SK-N-DZ (cell line): ENCODE data around the gene BRD1. TPM values are rescaled to one million over a fixed set of nuclear protein-coding genes. Genes with fewer than 3 reads are reported as not detected.

Experiments used
- DNase-seq: peaks from one replicate; pipeline ENCODE4 v3.0.0-alpha.2; 2015; ENCODE audit warnings: low spot score
- polyA plus RNA-seq, 2 experiments: library from polyadenylated mRNA; depleted of rRNA; stranded (reverse); fragments of >200 nt; gene quantifications; 2 replicates each; pipeline ENCODE4 v1.2.3, GENCODE V29; 2014

The BRD1 gene
- polyA plus RNA-seq (2014; cell fraction: cytosol; rRNA removed) = 32.5 and 43.0 TPM in 2 replicates
- polyA plus RNA-seq (2014; cell fraction: nucleus; rRNA removed) = 51.0 and 58.3 TPM in 2 replicates

DNA sequence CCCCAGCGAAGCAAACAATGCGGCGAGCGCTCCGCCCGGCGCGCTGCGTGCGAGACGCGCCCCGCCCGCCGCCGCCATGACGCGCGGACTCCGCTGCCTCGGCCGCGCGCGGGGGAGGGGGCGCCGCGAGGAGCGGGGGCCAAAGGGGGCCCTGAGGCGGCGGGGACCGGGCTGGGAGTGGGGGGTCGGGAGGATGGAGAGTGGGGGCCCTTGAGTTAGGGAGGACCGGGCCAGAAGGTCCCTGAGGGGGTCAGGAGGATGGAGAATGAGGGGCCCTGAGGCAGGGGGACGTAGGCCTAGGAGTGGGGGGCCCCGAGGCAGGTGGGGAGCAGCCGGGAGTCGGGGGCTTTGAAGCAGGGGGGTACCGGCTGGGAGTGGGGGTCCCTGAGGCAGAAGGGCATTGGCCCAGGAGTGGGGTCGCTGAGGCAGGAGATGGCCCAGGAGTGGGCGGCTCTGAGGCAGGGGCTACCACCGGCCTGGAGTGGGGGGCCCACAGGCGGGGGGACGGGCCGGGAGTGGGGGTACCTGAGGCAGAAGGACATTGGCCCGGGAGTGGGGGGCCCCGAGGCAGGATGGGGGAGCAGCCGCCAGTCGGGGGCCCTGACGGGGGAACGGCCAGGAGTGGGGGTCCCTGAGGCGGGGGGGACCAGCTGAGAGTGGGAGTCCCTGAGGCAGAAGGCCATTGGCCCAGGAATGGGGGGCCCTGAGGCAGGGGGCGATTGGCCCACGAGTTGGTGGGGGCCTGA lies at the start of gene BRD1:
Gene BRD1 (minus strand): TSS at position 21 of the 746 bp plus-strand sequence. CDS start 3,556 bp downstream, outside the sequence.
- DNase-seq = no peak

DNA sequence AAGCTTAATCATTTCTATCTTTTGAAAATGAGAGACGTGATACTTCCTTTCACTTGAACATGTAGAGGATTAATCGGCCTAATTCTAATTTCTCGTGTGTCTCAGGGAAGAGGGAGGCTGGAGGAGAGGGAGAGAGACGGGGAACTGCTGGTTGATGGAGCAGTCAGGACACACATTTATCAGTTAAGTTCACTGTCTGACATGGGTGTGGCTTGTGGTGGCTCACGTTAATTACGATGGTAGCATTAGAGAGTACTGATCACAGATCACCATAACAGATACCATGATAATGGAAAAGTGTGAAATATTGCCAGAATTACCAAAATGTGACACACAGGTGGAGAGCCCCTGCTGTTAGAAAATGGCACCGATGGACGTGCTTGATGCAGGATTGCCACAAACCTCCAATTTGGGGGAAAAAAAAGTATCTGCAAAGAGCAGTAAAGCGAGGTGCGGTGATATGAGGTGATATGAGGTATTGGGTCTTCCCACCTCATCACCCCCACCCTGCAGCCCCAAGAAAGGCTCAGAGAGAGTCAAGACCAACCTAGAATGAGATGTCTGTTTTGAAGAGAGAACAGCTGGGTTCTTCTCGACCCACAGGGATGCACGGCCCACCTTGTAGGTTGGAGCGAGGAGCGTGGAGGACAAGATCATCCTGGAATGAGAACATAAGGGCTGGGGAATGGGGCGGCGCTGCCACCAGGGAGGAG lies 45.7 kb upstream of the BRD1 start:
- DNase-seq = no peak

DNA sequence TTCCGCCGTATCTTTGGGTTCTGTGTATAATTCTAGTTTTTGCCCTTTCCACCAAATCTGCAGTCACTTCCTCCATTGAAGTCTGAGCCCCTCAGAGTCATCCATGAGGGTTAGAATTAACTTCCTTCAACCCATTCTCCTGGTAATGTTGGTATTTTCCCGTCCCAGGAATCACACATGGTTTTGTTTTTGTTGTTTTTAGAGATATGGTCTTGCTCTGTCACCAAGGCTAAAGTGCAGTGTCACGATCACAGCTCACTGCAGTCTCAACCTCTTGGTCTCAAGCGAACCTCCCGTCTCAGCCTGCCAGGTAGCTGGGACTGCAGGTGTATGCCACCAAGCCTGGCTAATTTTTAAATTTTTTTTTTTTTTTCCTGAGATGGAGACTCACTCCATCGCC lies 44.7 kb upstream of the BRD1 start:
- DNase-seq = no peak

DNA sequence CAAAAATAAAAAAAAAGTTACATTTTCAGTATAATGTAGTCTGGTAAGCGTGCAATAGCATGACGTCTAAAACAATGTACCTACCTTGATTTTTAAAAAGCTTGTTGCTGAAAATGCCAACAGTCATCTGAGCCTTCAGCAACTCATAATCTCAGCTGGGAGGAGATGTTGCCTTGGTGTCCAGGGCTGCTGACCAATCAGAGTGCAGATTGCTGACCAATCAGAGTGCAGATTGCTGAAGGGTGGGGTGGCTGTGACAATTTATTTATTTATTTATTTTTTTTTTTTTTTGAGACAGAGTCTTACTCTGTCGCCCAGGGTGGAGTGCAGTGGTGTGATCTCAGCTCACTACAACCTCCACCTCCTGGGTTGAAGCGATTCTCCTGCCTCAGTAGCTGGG lies 43.8 kb upstream of the BRD1 start:
- no peak for DNase-seq

DNA sequence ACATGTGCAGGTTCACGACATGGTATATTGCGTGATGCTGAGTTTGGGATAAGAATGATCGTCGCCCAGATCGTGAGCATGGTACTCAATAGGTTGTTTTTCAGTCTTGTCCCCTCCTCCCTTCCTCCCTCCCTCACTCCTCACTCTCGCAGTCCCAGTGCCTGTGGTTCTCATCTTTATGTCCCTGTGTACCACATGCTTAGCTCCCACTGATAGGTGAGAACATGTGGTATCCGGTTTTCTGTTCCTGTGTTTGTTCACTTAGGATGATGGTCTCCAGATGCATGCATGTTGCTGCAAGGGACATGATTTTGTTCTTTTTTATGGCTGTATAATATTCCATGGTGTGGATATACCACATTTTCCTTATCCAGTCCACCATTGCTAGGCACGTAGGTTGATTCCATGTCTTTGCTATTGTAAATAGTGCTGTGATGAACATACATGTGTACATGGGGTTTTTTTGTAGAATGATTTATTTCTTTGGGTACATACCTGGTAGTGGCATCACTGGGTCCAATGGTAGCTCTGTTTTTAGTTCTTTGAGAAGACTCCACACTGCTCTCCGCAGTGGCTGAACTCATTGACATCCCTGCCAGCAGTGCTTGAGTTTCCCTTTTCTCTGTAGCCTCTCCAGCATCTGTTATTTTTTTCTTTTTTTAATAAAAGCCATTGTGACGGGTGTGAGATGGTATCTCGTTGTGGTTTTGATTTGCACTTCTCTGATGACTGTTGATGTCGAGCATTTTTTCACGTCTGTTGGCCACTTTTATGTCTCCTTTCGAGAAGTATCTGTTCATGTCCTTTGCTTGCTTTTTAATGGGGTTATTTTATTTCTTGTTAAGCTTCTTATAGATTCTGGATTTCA lies 42.4 kb upstream of the BRD1 start:
- no peak for DNase-seq

DNA sequence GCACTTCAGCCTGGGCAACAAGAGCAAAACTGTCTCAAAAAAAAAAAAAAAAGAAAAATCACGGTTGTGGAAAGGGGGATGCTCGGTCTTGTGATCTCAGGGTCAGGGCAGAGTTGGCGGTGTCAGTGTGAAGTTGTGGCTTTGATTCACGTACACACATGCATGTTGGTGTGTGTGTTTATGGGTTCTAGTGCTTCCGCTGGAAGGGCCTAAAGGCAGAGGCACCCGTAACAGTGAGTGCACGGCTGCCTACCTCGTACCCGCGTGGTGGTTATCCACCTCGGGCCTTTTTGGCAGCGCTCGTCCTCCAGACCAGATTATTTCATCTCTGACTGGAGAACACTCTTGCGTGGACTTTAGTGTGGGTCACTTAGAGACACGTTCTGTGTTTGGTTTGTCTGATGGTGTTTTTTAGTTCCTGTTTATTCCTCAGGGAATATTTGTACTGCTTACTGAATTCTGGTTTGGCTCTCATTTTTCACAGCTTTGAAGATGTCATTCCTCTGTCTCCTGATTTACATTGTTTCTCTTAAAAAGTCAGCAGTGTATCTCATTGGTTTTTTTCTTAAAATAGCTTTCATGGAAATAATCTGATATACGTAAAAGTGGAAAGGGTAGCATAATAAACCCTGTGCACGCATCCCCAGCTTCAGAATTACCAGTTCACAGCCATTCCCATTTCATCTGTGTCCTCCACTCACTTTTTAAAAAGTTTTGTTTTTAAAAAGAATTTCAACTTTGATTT lies 41.6 kb upstream of the BRD1 start:
- no peak for DNase-seq

DNA sequence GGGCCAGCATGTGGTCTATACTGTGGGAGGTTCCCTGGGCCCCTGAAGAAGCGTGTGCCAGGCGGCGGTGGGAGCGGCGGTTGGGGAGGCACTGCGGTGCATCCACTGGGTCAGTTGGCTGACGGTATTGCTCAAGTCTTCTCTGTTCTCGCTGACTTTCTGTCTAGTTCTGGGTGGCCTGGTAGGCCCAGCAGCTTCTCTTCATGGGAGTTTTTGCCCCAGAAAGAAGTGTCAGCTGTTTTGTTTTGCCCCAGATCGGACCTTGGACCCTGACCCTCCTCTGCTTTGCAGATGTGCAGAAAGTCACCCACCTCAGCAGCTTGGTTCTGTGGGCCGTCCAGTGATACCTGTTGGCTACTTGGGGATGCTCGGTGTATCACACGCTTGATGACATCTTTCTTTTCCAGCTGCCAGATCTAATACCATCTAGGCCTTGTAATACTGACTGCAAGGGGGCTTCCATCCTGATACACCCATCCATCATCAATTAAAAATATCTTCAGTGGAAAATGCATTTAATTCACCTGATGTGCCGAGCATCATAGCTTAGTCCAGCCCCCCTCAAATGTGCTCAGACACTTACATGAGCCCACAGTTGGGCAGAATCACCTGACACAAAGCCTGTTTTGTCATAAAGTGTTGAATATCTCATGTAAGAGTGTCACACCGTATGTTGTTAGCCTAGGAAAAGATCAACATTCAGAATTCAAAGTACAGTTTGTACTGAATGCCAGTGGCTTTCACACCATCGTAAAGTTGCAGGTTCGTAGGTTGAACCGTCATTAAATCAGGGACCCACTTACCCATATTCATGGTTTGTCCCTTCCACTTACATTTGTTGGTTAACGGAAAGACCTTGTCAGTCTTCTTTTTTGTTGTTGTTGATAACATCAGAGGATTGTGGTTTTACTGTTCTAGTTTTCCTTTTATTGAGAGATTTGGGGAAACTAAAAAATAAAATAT lies 39.9 kb upstream of the BRD1 start:
- DNase-seq = no peak

DNA sequence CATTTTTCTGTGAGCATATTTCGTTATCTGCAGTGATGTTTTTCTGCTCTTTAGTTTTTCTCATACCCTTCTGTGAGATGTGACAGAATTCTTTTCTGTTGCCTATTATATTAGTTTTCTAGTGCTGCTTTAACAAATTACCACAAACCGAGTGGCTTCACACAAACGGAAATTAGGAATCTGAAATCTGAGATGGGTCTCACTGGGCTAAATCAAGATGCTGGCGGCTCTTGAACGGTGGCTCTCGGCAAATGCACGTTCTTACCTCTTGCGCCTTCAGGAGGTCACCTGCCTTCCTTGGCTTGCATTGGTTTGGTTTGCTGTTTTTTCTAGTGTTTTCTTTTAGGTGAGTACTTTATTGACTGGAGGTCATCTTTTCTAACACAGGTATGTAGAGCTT lies 39.0 kb upstream of the BRD1 start:
- no peak for DNase-seq

DNA sequence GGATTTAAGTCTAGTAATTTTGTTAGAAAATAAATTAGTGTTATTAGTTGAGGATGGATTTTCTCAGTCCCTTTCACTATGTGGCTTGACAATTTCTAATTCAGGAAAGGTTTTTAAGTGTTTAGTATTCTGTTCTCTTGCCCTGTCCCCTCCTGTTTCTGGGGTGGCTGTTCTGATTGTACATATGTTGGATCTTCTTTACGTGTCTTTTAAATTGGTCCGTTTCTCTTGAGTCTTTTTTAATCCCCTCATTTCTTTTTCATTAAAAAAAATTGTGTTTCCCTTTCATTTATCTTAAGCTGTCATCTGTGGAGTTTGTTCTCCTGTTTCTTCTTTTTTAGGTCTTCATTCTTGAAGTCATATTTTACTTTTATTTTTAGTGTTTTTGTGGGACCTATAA lies 38.5 kb upstream of the BRD1 start:
- no peak for DNase-seq

DNA sequence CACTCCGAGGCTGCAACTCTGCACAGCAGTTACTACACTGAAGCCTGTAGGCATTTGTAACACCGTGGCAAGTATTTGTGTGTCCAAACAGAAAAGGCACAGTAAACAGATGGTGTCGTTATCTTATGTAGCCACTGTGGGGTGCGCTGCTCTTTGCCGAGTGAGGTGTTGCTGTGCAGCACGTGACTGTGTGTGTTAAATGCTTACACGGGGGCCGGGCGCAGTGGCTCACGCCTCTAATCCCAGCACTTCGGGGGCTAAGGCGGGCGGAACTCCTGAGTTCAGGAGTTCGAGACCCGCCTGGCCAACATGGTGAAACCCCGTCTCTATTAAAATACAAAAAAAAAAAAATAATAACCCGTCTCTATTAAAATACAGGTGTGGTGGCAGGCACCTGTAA lies 37.5 kb upstream of the BRD1 start:
- DNase-seq = no peak

DNA sequence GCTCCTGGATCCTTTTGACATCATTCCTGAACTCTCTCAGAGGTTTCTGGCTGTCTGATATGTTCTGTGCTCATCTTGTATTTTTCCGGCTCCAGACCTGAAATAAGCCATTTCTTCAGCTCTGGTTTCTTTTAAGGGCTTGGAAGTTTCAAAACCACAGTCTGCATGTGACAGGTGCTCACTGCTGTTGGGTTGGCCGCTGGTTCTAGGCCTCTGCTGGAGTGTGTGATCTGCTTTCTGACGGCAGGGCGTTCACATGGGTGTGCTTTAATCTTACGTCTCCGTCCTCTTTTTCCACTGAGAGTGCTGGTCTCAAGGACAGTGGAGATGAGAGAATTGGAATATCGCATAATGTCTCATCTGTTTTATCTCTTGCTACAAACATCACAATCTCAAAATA lies 36.3 kb upstream of the BRD1 start:
- no peak for DNase-seq

DNA sequence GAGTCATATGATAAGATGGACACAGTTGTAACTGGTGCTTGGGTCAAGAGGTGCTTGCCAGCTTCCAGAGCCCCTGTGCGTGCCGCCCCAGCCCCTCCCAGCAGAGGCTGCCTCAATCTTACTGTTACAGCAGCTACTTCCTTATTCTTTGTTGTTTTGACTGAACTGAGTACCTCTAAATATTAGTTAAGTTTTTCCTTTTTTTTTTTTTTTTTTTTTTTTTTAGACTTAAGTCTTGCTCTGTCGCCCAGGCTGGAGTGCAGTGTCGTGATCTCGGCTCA lies 34.8 kb upstream of the BRD1 start:
- no peak for DNase-seq

DNA sequence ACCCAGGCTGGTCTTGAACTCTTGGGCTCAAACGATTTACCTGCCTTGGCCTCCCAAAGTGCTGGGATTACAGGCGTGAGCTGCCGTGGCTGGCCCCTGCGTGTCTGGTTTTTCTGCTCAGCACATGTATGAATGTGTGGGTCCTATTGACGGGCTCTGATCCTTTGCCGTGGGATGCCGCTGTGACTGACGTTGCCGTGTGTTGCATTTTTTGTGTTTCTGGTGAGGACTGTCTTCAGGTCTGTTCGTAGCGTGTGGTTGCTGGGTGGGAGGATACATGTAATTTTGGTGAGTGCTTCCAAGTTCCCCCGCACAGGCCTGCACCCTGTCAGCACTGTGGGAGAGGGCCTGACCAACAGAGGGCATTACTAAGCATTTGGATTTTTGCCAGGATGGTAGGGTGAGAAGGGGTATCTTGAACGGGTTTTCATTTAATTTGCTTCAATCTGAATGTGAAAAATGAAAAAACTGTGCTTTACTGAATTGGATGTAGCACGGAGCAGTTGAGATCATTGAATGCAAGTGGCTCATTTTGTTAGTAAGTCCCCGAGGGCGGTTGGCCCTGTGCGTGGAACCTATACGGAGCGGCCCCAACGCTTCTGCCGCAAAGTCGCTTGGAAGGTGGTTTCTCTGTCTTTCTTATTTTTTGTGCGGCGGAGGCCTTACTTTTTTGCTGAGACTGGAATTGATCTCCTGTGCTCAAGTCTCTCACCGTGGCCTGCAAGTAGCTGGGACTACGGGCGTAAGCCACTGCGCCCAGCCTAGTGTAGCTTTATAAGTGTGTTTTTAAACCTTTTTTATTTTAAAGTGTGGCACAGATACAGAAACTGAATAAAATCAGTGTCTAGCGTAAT lies 34.2 kb upstream of the BRD1 start:
- no peak for DNase-seq

DNA sequence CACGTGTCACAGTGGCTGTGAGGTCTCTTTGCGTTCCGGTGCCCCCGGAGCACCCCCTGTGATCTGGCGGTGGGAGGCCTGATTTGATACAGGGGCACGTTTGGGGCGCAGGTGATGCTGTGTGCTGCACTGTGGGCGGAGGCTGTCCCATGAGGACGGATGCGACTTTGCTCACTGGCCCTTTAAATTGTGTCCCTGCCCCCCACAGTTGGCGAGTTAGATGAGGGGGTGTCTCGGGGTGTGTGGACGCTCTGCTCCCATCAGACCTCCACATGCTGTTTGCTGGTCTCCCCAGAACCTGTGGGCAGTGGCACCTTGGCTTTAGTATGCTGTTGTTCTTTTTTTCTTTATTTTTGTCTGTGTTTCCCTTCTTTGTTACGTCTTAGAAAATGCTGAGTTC lies 31.2 kb upstream of the BRD1 start:
- DNase-seq = no peak

DNA sequence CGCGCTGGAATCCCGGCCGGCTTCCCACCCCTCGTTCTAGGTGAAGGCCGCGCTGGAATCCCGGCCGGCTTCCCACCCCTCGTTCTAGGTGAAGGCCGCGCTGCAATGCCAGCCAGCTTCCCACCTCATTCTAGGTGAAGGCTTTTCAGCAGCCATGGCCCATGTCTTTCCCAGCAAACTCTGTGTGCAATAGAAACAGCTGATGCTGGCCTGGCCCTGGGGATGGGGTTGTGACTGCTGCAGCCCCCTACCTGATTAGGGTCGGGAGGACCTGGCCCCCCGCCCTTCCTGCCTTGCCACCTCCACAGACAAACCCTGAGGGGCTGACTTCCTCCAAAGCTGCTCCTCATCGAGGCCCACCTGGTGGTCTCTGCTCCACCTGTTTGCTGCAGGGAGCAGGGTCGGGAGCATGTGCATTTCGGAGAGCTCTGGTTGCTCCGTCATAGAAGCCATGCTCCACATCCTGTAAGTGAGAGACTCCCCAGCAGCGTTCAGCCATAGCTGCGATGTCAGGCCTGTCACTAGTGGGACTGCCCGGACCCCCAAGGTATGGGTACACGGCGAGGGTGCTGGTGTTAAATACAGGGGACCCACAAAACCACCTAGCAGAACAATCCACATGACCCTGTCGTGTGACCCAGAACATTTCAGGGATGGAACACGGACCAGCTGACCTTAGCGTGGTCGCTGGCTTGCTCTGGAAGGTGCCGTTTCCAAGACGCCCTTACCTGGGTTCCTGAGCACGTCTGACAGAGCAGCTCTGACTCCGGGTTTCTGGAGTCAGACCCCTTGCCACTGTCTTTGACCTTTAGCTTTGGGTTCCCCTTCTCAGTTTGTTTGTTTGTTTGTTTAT lies 29.3 kb upstream of the BRD1 start:
- no peak for DNase-seq

DNA sequence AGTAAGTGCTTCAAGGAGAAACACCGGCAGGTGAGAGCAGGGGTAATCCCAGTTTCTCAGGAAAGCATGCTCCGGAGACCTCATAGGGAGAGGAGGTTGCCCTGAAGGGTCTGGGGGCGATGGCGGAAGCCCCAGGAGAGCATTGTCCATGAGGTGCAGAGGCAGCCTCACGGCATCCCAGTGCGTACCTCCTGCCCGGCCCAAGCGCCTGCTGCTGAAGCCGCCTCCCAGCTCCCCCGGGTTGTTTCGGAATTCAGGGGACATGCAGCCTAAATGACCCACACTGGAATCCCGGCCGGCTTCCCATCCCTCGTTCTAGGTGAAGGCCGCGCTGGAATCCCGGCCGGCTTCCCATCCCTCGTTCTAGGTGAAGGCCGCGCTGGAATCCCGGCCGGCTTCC lies 28.7 kb upstream of the BRD1 start:
- no peak for DNase-seq

DNA sequence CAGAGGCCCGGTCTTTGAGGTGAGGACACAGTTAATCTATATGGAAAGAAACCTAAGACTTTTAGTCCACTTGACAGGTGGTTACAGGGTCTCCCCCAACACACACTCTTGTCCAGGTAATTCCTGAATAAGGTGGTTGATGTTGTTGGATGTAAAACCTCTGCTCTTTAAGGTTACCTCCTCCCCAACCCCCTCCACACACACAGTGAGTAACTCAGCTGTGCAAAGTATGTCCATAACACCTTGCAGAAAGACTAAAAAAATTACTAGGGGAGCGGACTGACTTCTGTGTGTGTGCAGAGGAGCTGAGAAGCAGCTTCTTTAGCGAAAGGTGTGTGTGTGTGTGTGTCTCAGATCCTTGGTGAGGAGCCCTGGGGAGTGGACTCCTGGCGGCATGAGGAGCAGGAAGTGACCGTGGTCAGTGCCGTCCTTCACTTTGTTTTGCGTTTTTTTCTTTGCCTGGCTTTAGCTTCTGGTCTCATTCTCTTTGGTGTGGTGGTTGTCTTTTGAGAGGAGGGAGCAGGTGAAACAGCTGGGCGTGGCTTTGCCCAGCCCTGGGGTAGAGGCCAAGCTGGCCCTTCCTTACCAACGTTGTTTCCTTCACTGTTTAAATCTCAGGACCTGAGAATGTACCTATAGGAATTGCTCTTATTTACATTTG lies 27.7 kb upstream of the BRD1 start:
- DNase-seq = no peak
